Endodermal cell (in vitro differentiated cells): ENCODE data around the gene NTN4. TPM values are rescaled to one million over a fixed set of nuclear protein-coding genes. Genes with fewer than 3 reads are reported as not detected.
A peak's percentile ranks its signal among the peaks of the same experiment; 100 is the strongest.

Source experiments
- DNase-seq: peaks from one replicate; pipeline ENCODE4 v3.0.0-alpha.2; 2017
- H3K27ac ChIP-seq: 2 replicates; pipeline ENCODE4 v1.5.1; 2013; ENCODE audit warnings: mild to moderate bottlenecking, low read depth, low read length, moderate library complexity
- H3K27me3 ChIP-seq: 2 replicates; pipeline ENCODE4 v1.6.1; 2013; ENCODE audit warnings: mild to moderate bottlenecking, low read length, moderate library complexity; ENCODE audit not compliant: insufficient read depth, control insufficient read depth, poor library complexity, severe bottlenecking
- H3K36me3 ChIP-seq: 2 replicates; pipeline ENCODE4 v1.7.0; 2013; ENCODE audit warnings: mild to moderate bottlenecking, low read length, moderate library complexity; ENCODE audit not compliant: control insufficient read depth, insufficient read depth
- H3K4me1 ChIP-seq: one replicate; pipeline ENCODE4 v1.7.0; 2013; ENCODE audit warnings: low read length; ENCODE audit not compliant: control insufficient read depth, insufficient read depth
- H3K4me3 ChIP-seq: 2 replicates; pipeline ENCODE4 v1.5.1; 2013; ENCODE audit warnings: mild to moderate bottlenecking, low read length, moderate library complexity
- H3K9ac ChIP-seq: 2 replicates; pipeline ENCODE4 v1.6.1; 2013; ENCODE audit warnings: mild to moderate bottlenecking, low read length, moderate library complexity; ENCODE audit not compliant: poor library complexity, severe bottlenecking; ENCODE audit errors: extremely low read depth
- H3K9me3 ChIP-seq: 2 replicates; pipeline ENCODE4 v1.6.1; 2013; ENCODE audit warnings: mild to moderate bottlenecking, low read length, moderate library complexity; ENCODE audit not compliant: control insufficient read depth
- H3K27ac Mint-ChIP-seq: 2 replicates; pipeline ENCODE4 v1.8.0; 2020; ENCODE audit warnings: mixed read lengths
- H3K27me3 Mint-ChIP-seq: 2 replicates; pipeline ENCODE4 v1.8.0; 2021; ENCODE audit warnings: mild to moderate bottlenecking, mixed read lengths; ENCODE audit not compliant: insufficient read depth
- H3K36me3 Mint-ChIP-seq: 2 replicates; pipeline ENCODE4 v1.8.0; 2020; ENCODE audit warnings: low read depth, mixed read lengths
- H3K4me1 Mint-ChIP-seq: 2 replicates; pipeline ENCODE4 v1.8.0; 2020; ENCODE audit warnings: mixed read lengths
- H3K4me3 Mint-ChIP-seq: 2 replicates; pipeline ENCODE4 v1.8.0; 2020; ENCODE audit warnings: mild to moderate bottlenecking, moderate library complexity, mixed read lengths
- H3K9me3 Mint-ChIP-seq: 2 replicates; pipeline ENCODE4 v1.8.0; 2020; ENCODE audit warnings: mild to moderate bottlenecking, mixed read lengths
- WGBS, 2 experiments: methylation state at CpG; one replicate each; pipeline versions ENCODE4 v1.1.5 to v1.1.7; 2013; ENCODE audit warnings: missing lambda C conversion rate in 2 of 2, mixed read lengths in 1 of 2; ENCODE audit not compliant: insufficient coverage in 1 of 2, insufficient read length in 1 of 2; 5-methylcytosine and 5-hydroxymethylcytosine counted together
- total RNA-seq, 2 donors: library from RNA; stranded (reverse); fragmentation: NEBNext Ultra II Directional in 1 of 2; extraction: Animal tissue kit (Norgen Biotek cat#: 25700) in 1 of 2; gene quantifications; 2 replicates in 1 of 2; 3 replicates in 1 of 2; pipeline ENCODE4 v1.2.1, GENCODE V29; 2021
- TF ChIP-seq, protein P1 (sequence below): fragments of 200-600 bp; sonication (generic); conservative IDR thresholded peaks from 2 replicates; pipeline ENCODE4 v1.5.0; 2021; ENCODE audit warnings: antibody characterized with exemption, mild to moderate bottlenecking

NTN4 gene
- total RNA-seq, 2 donors from 2014 or later, result 57.4 to 58.2 TPM

DNA sequence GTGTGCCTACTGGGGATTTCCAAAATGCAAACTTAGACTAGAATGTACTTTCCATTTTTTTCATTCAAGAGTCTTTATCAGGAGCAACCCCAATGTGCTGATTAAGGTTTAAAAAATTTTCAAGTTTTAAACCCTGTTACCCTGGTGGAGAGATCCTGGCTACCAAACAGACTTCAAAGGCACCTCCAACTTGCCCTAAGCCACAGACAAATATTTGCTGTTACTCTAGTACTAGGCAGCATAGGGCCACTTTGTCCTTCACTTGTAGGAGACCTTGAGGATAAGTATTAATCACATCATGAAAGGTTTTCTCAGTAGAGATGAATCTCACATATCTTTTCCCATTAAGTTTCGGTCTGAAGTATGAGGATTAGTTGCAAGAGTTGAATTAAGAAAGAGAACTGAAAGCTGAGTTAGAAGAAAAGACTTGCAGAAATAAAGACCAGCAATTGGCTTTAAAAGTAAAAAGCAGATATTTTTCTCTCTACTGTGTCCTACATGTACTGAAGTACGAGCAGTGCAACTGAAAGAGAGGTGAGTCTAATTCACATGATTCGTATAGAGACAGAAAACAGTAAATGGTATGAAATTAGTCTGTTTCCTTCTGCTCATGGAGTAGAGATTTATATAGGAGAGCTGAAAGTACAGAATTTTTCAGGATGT, 28.3 kb downstream of the NTN4 start:
- WGBS, 2 experiments, result 88 to 100% methylated on average over 3 of the region's 3 CpGs
- H3K4me3 ChIP-seq, result peak overlapping the region; percentile 30
- peaks cover 15% of the 10 kb centered on the region for H3K9me3 ChIP-seq
- H3K27ac ChIP-seq, result no peak overlapping the region
- Mint-ChIP-seq H3K27ac (peak overlapping the region; percentile 12), H3K4me3 (no peak overlapping the region), H3K36me3 (peaks cover 42% of the 10 kb centered on the region), H3K9me3 (no peaks in the 10 kb centered on the region), H3K4me1 (peaks cover 62% of the 10 kb centered on the region), H3K27me3 (no peaks in the 10 kb centered on the region)
- peaks cover 76% of the 10 kb centered on the region for H3K36me3 ChIP-seq
- H3K27me3 ChIP-seq, result no peaks in the 10 kb centered on the region
- peaks cover 8% of the 10 kb centered on the region for H3K4me1 ChIP-seq
- DNase-seq, result no peak
- TF ChIP-seq, protein P1, sequence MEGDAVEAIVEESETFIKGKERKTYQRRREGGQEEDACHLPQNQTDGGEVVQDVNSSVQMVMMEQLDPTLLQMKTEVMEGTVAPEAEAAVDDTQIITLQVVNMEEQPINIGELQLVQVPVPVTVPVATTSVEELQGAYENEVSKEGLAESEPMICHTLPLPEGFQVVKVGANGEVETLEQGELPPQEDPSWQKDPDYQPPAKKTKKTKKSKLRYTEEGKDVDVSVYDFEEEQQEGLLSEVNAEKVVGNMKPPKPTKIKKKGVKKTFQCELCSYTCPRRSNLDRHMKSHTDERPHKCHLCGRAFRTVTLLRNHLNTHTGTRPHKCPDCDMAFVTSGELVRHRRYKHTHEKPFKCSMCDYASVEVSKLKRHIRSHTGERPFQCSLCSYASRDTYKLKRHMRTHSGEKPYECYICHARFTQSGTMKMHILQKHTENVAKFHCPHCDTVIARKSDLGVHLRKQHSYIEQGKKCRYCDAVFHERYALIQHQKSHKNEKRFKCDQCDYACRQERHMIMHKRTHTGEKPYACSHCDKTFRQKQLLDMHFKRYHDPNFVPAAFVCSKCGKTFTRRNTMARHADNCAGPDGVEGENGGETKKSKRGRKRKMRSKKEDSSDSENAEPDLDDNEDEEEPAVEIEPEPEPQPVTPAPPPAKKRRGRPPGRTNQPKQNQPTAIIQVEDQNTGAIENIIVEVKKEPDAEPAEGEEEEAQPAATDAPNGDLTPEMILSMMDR, result peak; percentile 43
- H3K9ac ChIP-seq, result no peak overlapping the region

DNA sequence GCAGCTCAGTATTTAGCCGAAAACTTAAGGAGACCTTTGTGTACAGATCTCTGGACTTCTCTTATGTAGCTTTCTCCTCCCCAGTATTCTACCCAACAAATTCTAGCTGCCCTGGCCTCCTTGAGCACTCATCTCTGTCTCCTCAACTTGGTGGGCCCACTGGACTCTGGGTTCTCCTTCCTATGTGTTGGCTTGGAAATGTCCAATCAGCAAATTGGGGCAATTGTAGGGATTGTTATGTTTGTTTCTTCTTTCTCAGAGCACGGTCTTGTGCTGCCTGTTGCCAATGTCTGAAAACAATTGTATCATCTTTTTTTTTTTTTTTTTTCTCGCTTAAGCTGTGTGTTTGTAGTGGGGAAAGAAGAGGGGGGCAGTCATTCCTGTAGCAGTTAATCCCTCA, 30.2 kb downstream of the NTN4 start:
- H3K4me1 Mint-ChIP-seq, result peaks cover 61% of the 10 kb centered on the region
- TF ChIP-seq, protein P1, result no peak
- H3K27me3 Mint-ChIP-seq, result no peaks in the 10 kb centered on the region
- peak overlapping the region; percentile 17 for H3K4me3 Mint-ChIP-seq
- no peaks in the 10 kb centered on the region for H3K9me3 Mint-ChIP-seq
- Histone ChIP-seq H3K27me3 (no peaks in the 10 kb centered on the region), H3K27ac (no peak overlapping the region), H3K9me3 (peaks cover 15% of the 10 kb centered on the region), H3K9ac (no peak overlapping the region), H3K4me1 (peaks cover 10% of the 10 kb centered on the region), H3K4me3 (peak overlapping the region; percentile 53), H3K36me3 (peaks cover 77% of the 10 kb centered on the region)
- no peak for DNase-seq
- H3K36me3 Mint-ChIP-seq, result peaks cover 45% of the 10 kb centered on the region
- 79 to 100% methylated on average over 1 to 3 of the region's 3 CpGs for WGBS, 2 experiments
- peak overlapping the region; percentile 74 for H3K27ac Mint-ChIP-seq

DNA sequence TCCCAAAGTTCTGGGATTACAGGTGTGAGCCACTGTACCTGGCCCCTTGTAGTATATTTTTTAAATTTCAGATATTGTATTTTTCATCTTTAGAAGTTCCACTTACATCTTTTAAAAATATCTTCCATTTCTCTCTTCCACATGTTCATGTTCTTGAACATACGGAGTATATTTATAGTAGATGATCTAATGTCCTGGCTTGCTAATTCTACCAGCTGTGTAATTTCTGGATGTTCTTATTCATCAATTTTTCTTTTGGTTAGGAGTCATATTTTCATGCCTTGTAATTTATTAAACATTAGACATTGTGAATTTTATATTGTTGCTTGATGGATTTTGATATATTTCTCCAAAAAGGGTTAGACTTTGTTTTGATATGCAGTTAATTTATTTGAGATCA, 30.8 kb downstream of the NTN4 start:
- H3K9me3 ChIP-seq, result peaks cover 15% of the 10 kb centered on the region
- H3K27me3 Mint-ChIP-seq, result no peaks in the 10 kb centered on the region
- H3K4me1 ChIP-seq, result peaks cover 16% of the 10 kb centered on the region
- H3K27me3 ChIP-seq, result no peaks in the 10 kb centered on the region
- peak overlapping the region; percentile 17 for H3K4me3 Mint-ChIP-seq
- no peak overlapping the region for H3K9ac ChIP-seq
- H3K4me3 ChIP-seq, result peak overlapping the region; percentile 53
- peaks cover 77% of the 10 kb centered on the region for H3K36me3 ChIP-seq
- peaks cover 68% of the 10 kb centered on the region for H3K4me1 Mint-ChIP-seq
- TF ChIP-seq, protein P1, result no peak
- WGBS, 2 experiments, result no CpG with 5 or more reads among the region's 1 CpG
- H3K27ac Mint-ChIP-seq, result peak overlapping the region; percentile 74
- H3K27ac ChIP-seq, result no peak overlapping the region
- no peaks in the 10 kb centered on the region for H3K9me3 Mint-ChIP-seq
- H3K36me3 Mint-ChIP-seq, result peaks cover 41% of the 10 kb centered on the region
- no peak for DNase-seq
